Lower leg skin (tissue), 4 donors: ENCODE results near the gene CTBP2. TPM values are rescaled to one million over a fixed set of nuclear protein-coding genes. Genes with fewer than 3 reads are reported as not detected.

ENCODE experiments used
- DNase-seq, 2 donors: peaks; one replicate each; pipeline ENCODE4 v3.0.0-alpha.2; 2019; ENCODE audit warnings: low spot score in 2 of 2
- H3K4me3 ChIP-seq: fragments of 200-600 bp; sonication (generic); 2 replicates; pipeline ENCODE4 v1.5.1; 2017; ENCODE audit warnings: mild to moderate bottlenecking, low read depth; ENCODE audit not compliant: poor library complexity, severe bottlenecking
- CTCF ChIP-seq, 3 donors: fragments of 450-650 bp; IDR thresholded peaks; one replicate each; pipeline ENCODE4 v1.5.1; 2016; ENCODE audit warnings: antibody characterized with exemption in 3 of 3, mild to moderate bottlenecking in 3 of 3, moderate library complexity in 2 of 3
- POLR2A ChIP-seq, 2 donors: fragments of 450-650 bp; IDR thresholded peaks; one replicate each; pipeline ENCODE4 v1.6.1; 2016 to 2017; ENCODE audit warnings: antibody characterized with exemption in 2 of 2, mild to moderate bottlenecking in 1 of 2, moderate library complexity in 1 of 2
- WGBS, 2 donors: methylation state at CpG; one replicate each; pipeline ENCODE4 v1.1.5; 2018; 5-methylcytosine and 5-hydroxymethylcytosine counted together
- intact Hi-C: fragments of 100-400 bp; cut with DNase I; formaldehyde crosslinking; loops from one replicate; pipeline ENCODE4 v1.15.0; 2023; ENCODE audit warnings: low total_unique reads
- total RNA-seq, 4 donors: library from RNA; depleted of rRNA; stranded (reverse); fragments of >200 nt; gene quantifications; one replicate each; pipeline ENCODE4 v1.1.0, GENCODE V29; 2016

Gene CTBP2
- total RNA-seq, 4 donors from 2014 or later = 30.3 to 39.5 (median 32.2) TPM

DNA sequence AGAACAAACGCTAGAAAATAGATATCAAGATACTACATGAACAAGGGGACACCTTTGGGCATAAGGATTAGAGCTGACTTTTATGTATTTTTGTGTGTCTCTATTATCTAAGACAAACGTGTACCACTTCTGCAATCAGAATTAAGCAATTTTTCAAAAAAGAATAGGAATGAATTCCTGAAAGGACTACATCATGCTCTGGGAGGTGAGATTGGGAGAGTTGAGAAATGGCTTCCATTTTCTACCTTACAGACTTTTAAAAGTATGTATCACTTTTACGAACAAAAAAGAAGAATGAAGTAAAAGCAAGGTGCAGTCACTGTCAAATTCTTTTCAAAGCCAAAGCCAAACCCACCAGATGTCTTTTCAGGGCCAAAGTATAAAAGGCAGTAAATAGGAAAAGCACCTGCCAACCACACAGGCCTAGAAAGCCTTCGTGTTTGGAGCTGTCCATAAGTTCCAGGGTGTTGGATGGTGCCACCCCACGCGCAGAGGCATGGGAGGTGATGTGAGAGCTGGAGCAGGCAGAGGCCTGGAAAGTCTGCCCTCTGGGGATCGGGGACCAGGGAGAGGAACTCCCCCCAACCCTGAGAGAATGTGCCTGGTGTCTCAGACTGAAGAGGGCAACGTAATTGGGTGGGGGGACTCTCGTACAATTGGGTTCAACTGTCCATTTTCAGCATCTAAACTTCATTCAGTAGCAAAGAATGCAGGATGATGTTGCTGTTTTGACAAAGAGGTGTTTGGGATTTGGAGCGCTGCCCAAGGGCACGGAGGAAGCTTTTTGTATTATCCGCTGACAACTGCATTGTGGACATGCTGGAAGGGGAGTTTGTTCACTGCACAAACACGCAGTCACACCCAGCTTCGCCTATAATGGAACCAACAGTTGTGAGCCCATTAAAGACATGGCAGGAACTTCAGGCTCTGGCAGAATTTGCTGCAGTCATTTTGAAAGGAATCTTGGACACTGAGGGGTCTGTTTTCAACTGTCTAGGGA lies 17.6 kb upstream of the CTBP2 start:
- intact Hi-C loops = no loop called here
- DNase-seq = peak in 1 of 2 donors; percentile 68

DNA sequence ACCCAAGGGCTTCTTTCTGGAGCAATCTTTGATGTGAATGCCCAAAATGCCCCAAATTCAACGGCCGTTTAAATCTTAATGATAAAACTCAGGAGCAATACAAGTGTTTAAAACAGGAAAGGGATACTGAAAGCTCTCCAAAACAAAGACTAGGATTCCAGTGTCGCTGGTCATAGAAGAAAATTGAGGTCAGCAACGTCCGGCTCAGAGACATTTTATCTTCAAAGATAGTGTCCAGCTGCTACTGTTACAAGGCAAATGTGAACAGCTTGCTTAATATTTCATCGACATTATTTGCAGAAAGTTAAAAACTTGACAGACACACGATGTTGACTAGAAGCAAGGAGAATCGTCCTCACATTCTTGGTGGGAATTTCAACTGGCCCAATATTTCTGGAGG lies 15.4 kb upstream of the CTBP2 start:
- no peak for TF ChIP-seq CTCF (IDR thresholded peaks at IDR 0.05)
- no peak for TF ChIP-seq POLR2A (IDR thresholded peaks at IDR 0.05)
- intact Hi-C loops = no loop called here

More for the DNA sequence above, 17.6 kb upstream of the CTBP2 start:
- WGBS, 2 donors = 76 to 81% methylated on average over 14 of the region's 14 CpGs
- H3K4me3 ChIP-seq = no peak overlapping the region
- no peak for TF ChIP-seq POLR2A (IDR thresholded peaks at IDR 0.05)
- TF ChIP-seq CTCF (IDR thresholded peaks at IDR 0.05) = no peak

DNA sequence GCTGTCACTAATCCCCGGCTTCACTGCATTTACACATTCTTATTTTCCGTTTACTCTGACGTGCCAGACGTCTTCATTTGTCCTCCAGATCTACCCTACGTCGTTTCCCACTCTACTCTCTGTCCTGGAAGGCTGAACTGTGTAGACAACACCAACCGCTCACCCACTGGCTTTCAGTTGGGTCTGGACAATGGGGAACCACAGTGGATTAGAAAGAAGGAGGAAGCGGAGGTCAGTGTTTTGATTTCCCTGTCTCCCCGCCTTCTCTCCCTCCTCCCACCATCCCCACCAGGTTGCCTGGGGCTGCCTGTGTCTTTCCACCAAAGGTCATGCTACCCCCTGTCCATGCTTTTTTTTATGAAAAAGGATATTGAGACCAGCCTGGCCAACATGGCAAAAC lies 14.0 kb upstream of the CTBP2 start:
- H3K4me3 ChIP-seq = no peak overlapping the region
- WGBS, 2 donors = 51 to 58% methylated on average over 9 of the region's 9 CpGs
- intact Hi-C loops = no loop called here
- TF ChIP-seq CTCF (IDR thresholded peaks at IDR 0.05) = no peak
- no peak for TF ChIP-seq POLR2A (IDR thresholded peaks at IDR 0.05)
- DNase-seq = peak in 1 of 2 donors; percentile 57

More for the DNA sequence above, 15.4 kb upstream of the CTBP2 start:
- no peak overlapping the region for H3K4me3 ChIP-seq
- WGBS, 2 donors = 75 to 77% methylated on average over 8 of the region's 8 CpGs
- DNase-seq = no peak

GRCh38 chr10:125172694-125173093 lies 12.3 kb upstream of the CTBP2 start:
- WGBS, 2 donors = 94 to 96% methylated on average over 9 of the region's 9 CpGs
- intact Hi-C loops = no loop called here
- no peak for TF ChIP-seq POLR2A (IDR thresholded peaks at IDR 0.05)
- no peak for TF ChIP-seq CTCF (IDR thresholded peaks at IDR 0.05)
- no peak overlapping the region for H3K4me3 ChIP-seq
- DNase-seq = peak in 1 of 2 donors; percentile 68

DNA sequence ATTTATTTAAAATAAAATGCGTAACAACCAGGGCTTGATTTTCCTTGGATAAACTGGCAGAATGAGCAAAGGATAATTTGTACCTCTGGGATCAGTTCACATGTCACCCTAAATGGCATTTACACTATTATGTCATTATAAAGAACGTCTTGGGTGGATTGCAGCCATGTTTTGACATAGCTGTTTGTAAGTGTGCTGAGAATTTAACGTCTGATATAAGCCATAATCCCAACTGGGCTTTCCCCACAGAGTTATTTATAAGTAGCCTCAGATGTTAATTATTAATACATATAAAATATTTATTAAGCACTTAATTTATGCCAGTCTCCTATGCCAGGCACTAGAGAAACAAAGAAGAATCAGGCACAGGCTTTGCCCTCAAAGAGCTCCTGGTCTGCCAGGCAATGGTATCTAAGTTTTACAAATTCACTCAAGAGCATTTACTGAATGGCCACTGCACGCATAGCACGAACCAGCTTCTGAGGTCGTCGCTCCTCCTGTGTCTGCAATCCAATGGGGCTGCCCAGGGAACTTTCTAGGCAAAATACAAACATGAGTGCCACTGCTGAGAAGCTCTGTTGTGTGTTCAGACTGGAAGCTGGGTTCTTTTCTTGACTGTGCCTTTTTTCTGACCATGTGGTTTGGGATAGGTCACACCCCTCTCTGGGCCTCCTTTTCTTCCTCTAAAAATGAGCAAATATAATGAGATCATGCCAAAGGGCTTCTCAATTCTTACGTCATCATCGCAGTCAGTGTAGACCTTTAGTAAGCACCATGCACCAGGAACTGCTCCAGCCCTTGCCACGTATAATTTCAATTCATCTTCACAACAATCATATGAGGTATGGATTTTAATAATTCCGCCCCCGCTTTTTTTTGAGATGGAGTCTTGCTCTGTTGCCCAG lies 11.3 kb upstream of the CTBP2 start:
- no peak overlapping the region for H3K4me3 ChIP-seq
- TF ChIP-seq POLR2A (IDR thresholded peaks at IDR 0.05) (no peak), CTCF (IDR thresholded peaks at IDR 0.05) (no peak)
- DNase-seq = peak in 1 of 2 donors; percentile 50
- intact Hi-C loops = no loop called here
- 80 to 81% methylated on average over 12 of the region's 12 CpGs for WGBS, 2 donors
